GM23338 (cell line): Measurements from ENCODE around the gene PAQR5.

Experiments
- CREB1 ChIP-seq: fragments of 250-450 bp; sonication (Bioruptor Pico); IDR thresholded peaks from 2 replicates; pipeline ENCODE4 v1.5.0; 2020; ENCODE audit warnings: low read depth, mild to moderate bottlenecking, moderate library complexity
- CTCF ChIP-seq, 2 experiments: fragments of 200-600 bp in 1 of 2; sonication (generic) in 1 of 2; conservative IDR thresholded peaks; 2 replicates each; pipeline versions ENCODE4 v1.5.1 to v1.6.1; 2016 to 2017; ENCODE audit warnings: antibody characterized with exemption in 2 of 2, low read depth in 2 of 2, mild to moderate bottlenecking in 2 of 2, moderate library complexity in 1 of 2
- ETS1 ChIP-seq: IDR thresholded peaks from 2 replicates; pipeline ENCODE4 v1.6.1; 2016; ENCODE audit warnings: antibody characterized with exemption
- EZH2 ChIP-seq: fragments of 200-600 bp; sonication (generic); IDR thresholded peaks from one replicate; pipeline ENCODE4 v1.8.0; 2017; ENCODE audit warnings: antibody characterized with exemption, mild to moderate bottlenecking, low read depth; ENCODE audit not compliant: unreplicated experiment
- EZH2phosphoT487 ChIP-seq: fragments of 200-600 bp; sonication (generic); IDR thresholded peaks from one replicate; pipeline ENCODE4 v1.8.1; 2018; ENCODE audit warnings: antibody characterized with exemption; ENCODE audit not compliant: unreplicated experiment
- NANOG ChIP-seq: IDR thresholded peaks from 2 replicates; pipeline ENCODE4 v1.6.1; 2016; ENCODE audit warnings: antibody characterized with exemption, borderline replicate concordance
- REST ChIP-seq: IDR thresholded peaks from one replicate; pipeline ENCODE4 v1.6.1; 2018; ENCODE audit warnings: antibody characterized with exemption; ENCODE audit not compliant: unreplicated experiment

GRCh38 chr15:69413822-69414700, 115.3 kb downstream of the PAQR5 start, which contains the start of gene KIF23:
- TF ChIP-seq REST (no peak), CTCF (conservative IDR thresholded peaks at IDR 0.05; ENCODE audit: low read depth in 2 of 2) (no peak), ETS1 (peak; percentile 13; the same call in 1 of the 2 replicates), EZH2 (no peak), EZH2phosphoT487 (no peak), CREB1 (CRISPR knock-in tag) (peak; percentile 73), NANOG (no peak)
